Gastrocnemius medialis (tissue), 4 donors: ENCODE results near the gene OR52E5. TPM values are rescaled to one million over a fixed set of nuclear protein-coding genes. Genes with fewer than 3 reads are reported as not detected.

Experiments
- ATAC-seq, 2 donors: fragments of 150-250 bp; one replicate each; pipeline ENCODE4 v1.9.1; 2016
- DNase-seq, 2 donors: peaks; one replicate each; pipeline ENCODE4 v3.0.0-alpha.2; 2019
- H3K27ac ChIP-seq, 4 donors: fragments of 200-600 bp; sonication (generic); 1 replicate in 1 of 4; 2 replicates in 3 of 4; pipeline ENCODE4 v1.5.1; 2016 to 2018; ENCODE audit warnings: mild to moderate bottlenecking in 2 of 4, moderate library complexity in 1 of 4
- H3K27me3 ChIP-seq, 3 donors: fragments of 200-600 bp; sonication (generic) in 2 of 3; 1 replicate in 1 of 3; 2 replicates in 2 of 3; pipeline versions ENCODE4 v1.5.1 to v1.6.0; 2016 to 2019; ENCODE audit warnings: mild to moderate bottlenecking in 1 of 3, moderate library complexity in 1 of 3
- H3K36me3 ChIP-seq, 2 donors: fragments of 200-600 bp; sonication (generic) in 1 of 2; one replicate each; pipeline ENCODE4 v1.5.1; 2017 to 2018
- H3K4me1 ChIP-seq, 2 donors: fragments of 200-600 bp; sonication (generic) in 1 of 2; one replicate each; pipeline ENCODE4 v1.5.1; 2016 to 2017; ENCODE audit warnings: mild to moderate bottlenecking in 2 of 2
- H3K4me3 ChIP-seq, 4 donors: fragments of 200-600 bp; sonication (generic) in 3 of 4; 1 replicate in 1 of 4; 2 replicates in 3 of 4; pipeline ENCODE4 v1.5.1; 2016 to 2019; ENCODE audit warnings: mild to moderate bottlenecking in 2 of 4
- H3K9me3 ChIP-seq, 3 donors: fragments of 200-600 bp; sonication (generic) in 2 of 3; 1 replicate in 1 of 3; 2 replicates in 2 of 3; pipeline ENCODE4 v1.5.1; 2016 to 2019
- CTCF ChIP-seq, 5 experiments: fragments of 450-650 bp in 3 of 5; fragments of 200-600 bp in 2 of 5; sonication (generic) in 2 of 5; IDR thresholded peaks in 4 of 5; conservative IDR thresholded peaks in 1 of 5; 1 replicate in 4 of 5; 2 replicates in 1 of 5; pipeline ENCODE4 v1.5.1; 2016 to 2019; ENCODE audit warnings: antibody characterized with exemption in 5 of 5, mild to moderate bottlenecking in 3 of 5, moderate library complexity in 3 of 5
- POLR2A ChIP-seq, 2 donors: fragments of 450-650 bp; IDR thresholded peaks; one replicate each; pipeline ENCODE4 v1.6.1; 2017; ENCODE audit warnings: antibody characterized with exemption in 2 of 2, mild to moderate bottlenecking in 2 of 2, moderate library complexity in 2 of 2
- in situ Hi-C, 4 donors: fragments of 200-750 bp; cut with MboI; loops; one replicate each; pipeline versions ENCODE4 v1.15.0 to v1.8.0; 2017; ENCODE audit warnings: low sequenced_read_pairs in 4 of 4
- intact Hi-C: fragments of 100-400 bp; cut with DNase I; formaldehyde crosslinking; loops from one replicate; pipeline ENCODE4 v1.15.1; 2023; ENCODE audit warnings: low total_unique reads
- total RNA-seq, 4 donors: library from RNA; depleted of rRNA; stranded (reverse); fragments of >200 nt; gene quantifications; one replicate each; pipeline versions ENCODE4 v1.1.0 to v1.2.3, GENCODE V29; 2016

OR52E5 gene
- total RNA-seq, result not detected

GRCh38 chr11:5892908-5893307 lies at the start of gene OR52E5:
Gene OR52E5, plus strand, starts transcription at chr11:5893208. Its CDS starts 7,569 bp downstream, at chr11:5900777.
- Histone ChIP-seq H3K4me1 (no peaks in the 10 kb centered on the region), H3K27ac (no peak within 1 kb of the TSS), H3K36me3 (no peaks in the 10 kb centered on the region), H3K27me3 (no peaks in the 10 kb centered on the region), H3K9me3 (no peaks in the 10 kb centered on the region), H3K4me3 (no peak within 1 kb of the TSS)
- no peak for TF ChIP-seq CTCF (IDR thresholded peaks at IDR 0.05 in 4 of 5, conservative IDR thresholded peaks at IDR 0.05 in 1 of 5)
- no peak for TF ChIP-seq POLR2A (IDR thresholded peaks at IDR 0.05)
- DNase-seq, result no peak
- in situ Hi-C loops, result no loop called here
- intact Hi-C loops, result no loop called here
- ATAC-seq, result no peak

GRCh38 chr11:5846701-5847100 lies 46.3 kb upstream of the OR52E5 start:
- Histone ChIP-seq H3K4me1 (no peaks in the 10 kb centered on the region), H3K36me3 (no peaks in the 10 kb centered on the region), H3K4me3 (no peak overlapping the region), H3K27me3 (no peaks in the 10 kb centered on the region), H3K9me3 (no peaks in the 10 kb centered on the region), H3K27ac (no peak overlapping the region)
- ATAC-seq (no peak), DNase-seq (no peak)
- TF ChIP-seq POLR2A (IDR thresholded peaks at IDR 0.05), result no peak
- no peak for TF ChIP-seq CTCF (IDR thresholded peaks at IDR 0.05 in 4 of 5, conservative IDR thresholded peaks at IDR 0.05 in 1 of 5)
- intact Hi-C loops, result no loop called here
- in situ Hi-C loops, result no loop called here

GRCh38 chr11:5847711-5848110 lies 45.3 kb upstream of the OR52E5 start:
- Histone ChIP-seq H3K4me3 (no peak overlapping the region), H3K9me3 (no peaks in the 10 kb centered on the region), H3K4me1 (no peaks in the 10 kb centered on the region), H3K27ac (no peak overlapping the region), H3K27me3 (no peaks in the 10 kb centered on the region), H3K36me3 (no peaks in the 10 kb centered on the region)
- TF ChIP-seq POLR2A (IDR thresholded peaks at IDR 0.05) (no peak), CTCF (IDR thresholded peaks at IDR 0.05 in 4 of 5, conservative IDR thresholded peaks at IDR 0.05 in 1 of 5) (no peak)
- intact Hi-C loops, result no loop called here
- DNase-seq, result no peak
- no peak for ATAC-seq
- in situ Hi-C loops, result no loop called here

GRCh38 chr11:5851002-5851401 lies 42.0 kb upstream of the OR52E5 start:
- H3K27ac ChIP-seq, result no peak overlapping the region
- H3K27me3 ChIP-seq, result no peaks in the 10 kb centered on the region
- H3K9me3 ChIP-seq, result no peaks in the 10 kb centered on the region
- DNase-seq, result no peak
- TF ChIP-seq POLR2A (IDR thresholded peaks at IDR 0.05), result no peak
- no peak for TF ChIP-seq CTCF (IDR thresholded peaks at IDR 0.05 in 4 of 5, conservative IDR thresholded peaks at IDR 0.05 in 1 of 5)
- H3K4me1 ChIP-seq, result no peaks in the 10 kb centered on the region
- in situ Hi-C loops (no loop called here), intact Hi-C loops (no loop called here)
- no peak for ATAC-seq
- H3K36me3 ChIP-seq, result no peaks in the 10 kb centered on the region
- no peak overlapping the region for H3K4me3 ChIP-seq

- Histone ChIP-seq H3K9me3 (no peaks in the 10 kb centered on the region), H3K4me1 (no peaks in the 10 kb centered on the region), H3K27ac (no peak within 1 kb of the TSS), H3K4me3 (no peak within 1 kb of the TSS), H3K27me3 (no peaks in the 10 kb centered on the region), H3K36me3 (no peaks in the 10 kb centered on the region)
- DNase-seq (no peak), ATAC-seq (no peak)
- TF ChIP-seq CTCF (IDR thresholded peaks at IDR 0.05 in 4 of 5, conservative IDR thresholded peaks at IDR 0.05 in 1 of 5) (no peak), POLR2A (IDR thresholded peaks at IDR 0.05) (no peak)
- in situ Hi-C loops, result no loop called here
- intact Hi-C loops, result no loop called here
Measured at GRCh38 chr11:5857590-5857989, 35.4 kb upstream of the OR52E5 start, which contains the start of gene OR52E8. Gene OR52E8, minus strand, starts transcription at chr11:5857690. Its CDS starts 0 bp downstream, at chr11:5857690.
